Natural killer cell (primary cell): Measurements from ENCODE around the gene INO80. TPM values are rescaled to one million over a fixed set of nuclear protein-coding genes. Genes with fewer than 3 reads are reported as not detected.

Source experiments
- ATAC-seq, 3 donors: fragments of 150-1000 bp in 2 of 3; fragments of 200-7000 bp in 1 of 3; cut with Tn5 transposase; 1 replicate in 1 of 3; 2 replicates in 2 of 3; pipeline ENCODE4 v1.10.0; 2021; ENCODE audit warnings: mild to moderate bottlenecking in 2 of 3, moderate library complexity in 2 of 3
- DNase-seq, 2 donors: peaks; one replicate each; pipeline versions ENCODE4 v3.0.0 to v3.0.0-alpha.2; 2013 to 2021; ENCODE audit warnings: mixed read lengths in 1 of 2
- H3K27ac ChIP-seq: one replicate; pipeline ENCODE4 v1.5.1; 2013; ENCODE audit warnings: mild to moderate bottlenecking, low read length
- H3K27me3 ChIP-seq: one replicate; pipeline ENCODE4 v1.6.1; 2013; ENCODE audit warnings: low read length; ENCODE audit not compliant: control insufficient read depth, insufficient read depth
- H3K36me3 ChIP-seq: one replicate; pipeline ENCODE4 v1.6.1; 2013; ENCODE audit warnings: low read length; ENCODE audit not compliant: control insufficient read depth, insufficient read depth
- H3K4me1 ChIP-seq: one replicate; pipeline ENCODE4 v1.6.1; 2013; ENCODE audit warnings: low read length; ENCODE audit not compliant: control insufficient read depth, insufficient read depth
- H3K4me3 ChIP-seq: one replicate; pipeline ENCODE4 v1.5.1; 2013; ENCODE audit warnings: low read length
- H3K9me3 ChIP-seq: one replicate; pipeline ENCODE4 v1.6.1; 2013; ENCODE audit warnings: low read length; ENCODE audit not compliant: control insufficient read depth, insufficient read depth
- H3K27ac Mint-ChIP-seq, 2 donors: one replicate each; pipeline ENCODE4 v1.8.0; 2022; ENCODE audit warnings: mild to moderate bottlenecking in 2 of 2, mixed read lengths in 2 of 2, moderate library complexity in 1 of 2
- H3K27me3 Mint-ChIP-seq, 2 donors: one replicate each; pipeline ENCODE4 v1.8.0; 2022; ENCODE audit warnings: low read depth in 2 of 2, mixed read lengths in 2 of 2
- H3K36me3 Mint-ChIP-seq: one replicate; pipeline ENCODE4 v1.8.0; 2022; ENCODE audit warnings: mixed read lengths
- H3K4me1 Mint-ChIP-seq, 2 donors: one replicate each; pipeline ENCODE4 v1.8.0; 2022; ENCODE audit warnings: mixed read lengths in 2 of 2
- H3K4me3 Mint-ChIP-seq: one replicate; pipeline ENCODE4 v1.8.0; 2022; ENCODE audit warnings: mild to moderate bottlenecking, moderate library complexity, mixed read lengths
- H3K9me3 Mint-ChIP-seq, 2 donors: one replicate each; pipeline ENCODE4 v1.8.0; 2022; ENCODE audit warnings: mixed read lengths in 2 of 2
- WGBS: methylation state at CpG from one replicate; pipeline ENCODE4 v1.1.7; 2013; ENCODE audit warnings: missing lambda C conversion rate; ENCODE audit not compliant: insufficient coverage; 5-methylcytosine and 5-hydroxymethylcytosine counted together
- intact Hi-C: fragments of 100-400 bp; cut with micrococcal nuclease; formaldehyde crosslinking; loops from one replicate; pipeline ENCODE4 v1.14.2; 2022
- total RNA-seq, 4 donors: library from RNA; stranded (reverse); fragments of 120-200 nt in 1 of 4; gene quantifications; one replicate each; pipeline versions ENCODE4 v1.2.3 to v1.2.4, GENCODE V29; 2013 to 2022
- TF ChIP-seq, protein P1 (sequence below): fragments of 200-600 bp; IDR thresholded peaks from one replicate; pipeline ENCODE4 v1.8.0; 2022; ENCODE audit warnings: antibody characterized with exemption

INO80 gene
- total RNA-seq, 3 donors from 2014 or later (not counting 1 experiment from before 2014, with no cell fraction given), result 36.4 to 45.7 (median 43.9) TPM

DNA sequence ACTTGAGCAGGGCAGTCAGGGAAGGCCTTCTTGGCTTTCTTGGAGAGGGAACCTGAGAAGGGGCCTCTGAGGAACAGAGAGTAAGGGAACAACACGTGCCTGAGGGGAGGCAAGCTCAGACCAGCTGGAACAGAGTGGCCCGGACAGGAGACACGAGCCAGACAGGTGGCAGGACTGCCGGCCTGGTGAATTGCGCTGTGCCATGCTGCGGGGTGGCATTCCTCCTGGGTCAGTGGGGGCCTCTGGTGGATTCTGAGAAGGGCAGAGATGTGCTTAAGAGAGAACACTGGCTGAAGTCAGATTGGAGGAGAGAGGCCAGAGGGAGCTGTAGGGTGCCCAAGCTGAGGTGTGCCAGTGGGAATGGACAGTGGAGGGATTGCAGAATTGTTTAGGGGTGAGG lies 157.9 kb downstream of the INO80 start:
- peaks cover 9% of the 10 kb centered on the region for H3K4me1 ChIP-seq

DNA sequence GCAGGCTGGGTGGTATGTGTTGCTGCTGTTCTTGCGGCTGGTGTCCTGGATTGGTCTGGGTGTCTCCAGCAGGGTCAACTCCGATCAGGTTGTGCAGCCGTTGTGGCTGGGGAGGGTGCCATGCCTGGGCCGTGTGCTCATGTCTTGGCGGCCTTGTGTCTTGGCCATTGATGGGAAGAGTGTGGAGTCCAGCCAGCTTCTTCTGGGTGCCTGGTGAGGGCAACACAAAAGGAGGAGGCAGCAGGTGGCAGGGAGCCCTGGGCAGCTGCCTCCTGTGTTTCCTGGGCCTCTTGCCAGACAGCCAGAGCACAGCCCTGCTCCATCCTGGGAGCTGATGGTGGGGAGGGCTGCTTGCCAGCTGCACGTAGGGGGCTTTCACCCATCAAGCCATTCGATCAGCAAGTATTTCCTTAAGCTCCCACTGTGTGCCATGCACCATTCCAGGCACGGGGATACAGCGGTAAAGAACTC lies 158.5 kb downstream of the INO80 start:
- H3K9me3 ChIP-seq, result no peaks in the 10 kb centered on the region
- no peak overlapping the region for H3K4me3 ChIP-seq
- Mint-ChIP-seq H3K27ac (no peak overlapping the region), H3K4me3 (no peak overlapping the region), H3K9me3 (no peaks in the 10 kb centered on the region), H3K4me1 (peaks cover 0 to 9% of the 10 kb centered on the region in 2 donors), H3K27me3 (peaks cover 0 to 6% of the 10 kb centered on the region in 2 donors), H3K36me3 (no peaks in the 10 kb centered on the region)
- H3K27ac ChIP-seq, result no peak overlapping the region
- ATAC-seq, result no peak
- DNase-seq, result no peak
- no peaks in the 10 kb centered on the region for H3K27me3 ChIP-seq
- H3K36me3 ChIP-seq, result no peaks in the 10 kb centered on the region
- 82% methylated on average over 9 of the region's 9 CpGs for WGBS
- H3K4me1 ChIP-seq, result peaks cover 12% of the 10 kb centered on the region
- TF ChIP-seq, protein P1, sequence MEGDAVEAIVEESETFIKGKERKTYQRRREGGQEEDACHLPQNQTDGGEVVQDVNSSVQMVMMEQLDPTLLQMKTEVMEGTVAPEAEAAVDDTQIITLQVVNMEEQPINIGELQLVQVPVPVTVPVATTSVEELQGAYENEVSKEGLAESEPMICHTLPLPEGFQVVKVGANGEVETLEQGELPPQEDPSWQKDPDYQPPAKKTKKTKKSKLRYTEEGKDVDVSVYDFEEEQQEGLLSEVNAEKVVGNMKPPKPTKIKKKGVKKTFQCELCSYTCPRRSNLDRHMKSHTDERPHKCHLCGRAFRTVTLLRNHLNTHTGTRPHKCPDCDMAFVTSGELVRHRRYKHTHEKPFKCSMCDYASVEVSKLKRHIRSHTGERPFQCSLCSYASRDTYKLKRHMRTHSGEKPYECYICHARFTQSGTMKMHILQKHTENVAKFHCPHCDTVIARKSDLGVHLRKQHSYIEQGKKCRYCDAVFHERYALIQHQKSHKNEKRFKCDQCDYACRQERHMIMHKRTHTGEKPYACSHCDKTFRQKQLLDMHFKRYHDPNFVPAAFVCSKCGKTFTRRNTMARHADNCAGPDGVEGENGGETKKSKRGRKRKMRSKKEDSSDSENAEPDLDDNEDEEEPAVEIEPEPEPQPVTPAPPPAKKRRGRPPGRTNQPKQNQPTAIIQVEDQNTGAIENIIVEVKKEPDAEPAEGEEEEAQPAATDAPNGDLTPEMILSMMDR, result no peak
- intact Hi-C loops, result no loop called here

More for the DNA sequence above, 157.9 kb downstream of the INO80 start:
- no peak overlapping the region for H3K27ac ChIP-seq
- H3K36me3 ChIP-seq, result no peaks in the 10 kb centered on the region
- ATAC-seq (no peak), DNase-seq (no peak)
- Mint-ChIP-seq H3K4me1 (peaks cover 0 to 5% of the 10 kb centered on the region in 2 donors), H3K9me3 (no peaks in the 10 kb centered on the region), H3K36me3 (no peaks in the 10 kb centered on the region), H3K27me3 (peaks cover 0 to 9% of the 10 kb centered on the region in 2 donors), H3K27ac (no peak overlapping the region), H3K4me3 (no peak overlapping the region)
- no peak overlapping the region for H3K4me3 ChIP-seq
- H3K9me3 ChIP-seq, result no peaks in the 10 kb centered on the region
- TF ChIP-seq, protein P1, result no peak
- no peaks in the 10 kb centered on the region for H3K27me3 ChIP-seq
- WGBS, result 88% methylated on average over 6 of the region's 6 CpGs
- intact Hi-C loops, result no loop called here

DNA sequence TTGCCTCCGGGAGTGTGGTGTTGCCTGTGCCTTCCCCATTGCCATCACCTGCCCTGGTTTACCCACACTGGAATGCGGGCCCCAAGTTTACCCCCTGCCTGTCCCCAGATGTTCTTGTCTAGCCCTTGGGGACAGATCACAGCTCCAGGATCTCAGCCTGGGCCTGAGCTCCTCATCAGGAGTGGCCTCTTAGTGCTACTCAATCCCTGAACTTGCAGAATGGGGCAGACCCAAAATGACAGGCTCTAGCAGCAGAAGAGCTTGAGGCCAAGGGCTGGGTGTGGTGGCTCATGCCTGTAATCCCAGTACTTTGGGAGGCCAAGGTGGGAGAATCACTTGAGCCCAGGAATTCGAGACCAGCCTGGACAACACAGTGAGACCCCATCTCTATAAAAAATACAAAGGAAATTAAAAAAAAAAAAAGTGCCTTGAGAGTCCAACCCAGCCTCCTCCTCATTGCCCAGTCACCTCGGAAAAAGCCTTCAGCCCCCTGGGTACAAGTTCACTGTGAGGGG lies 159.0 kb downstream of the INO80 start:
- Histone ChIP-seq H3K4me3 (no peak overlapping the region), H3K27ac (no peak overlapping the region), H3K9me3 (no peaks in the 10 kb centered on the region), H3K36me3 (no peaks in the 10 kb centered on the region), H3K4me1 (peaks cover 17% of the 10 kb centered on the region), H3K27me3 (no peaks in the 10 kb centered on the region)
- TF ChIP-seq, protein P1, result no peak
- Mint-ChIP-seq H3K9me3 (no peaks in the 10 kb centered on the region), H3K27me3 (peaks cover 0 to 6% of the 10 kb centered on the region in 2 donors), H3K36me3 (no peaks in the 10 kb centered on the region), H3K4me1 (peaks cover 0 to 11% of the 10 kb centered on the region in 2 donors), H3K27ac (no peak overlapping the region), H3K4me3 (no peak overlapping the region)
- intact Hi-C loops, result no loop called here
- no peak for ATAC-seq
- DNase-seq, result no peak
- WGBS, result 93% methylated on average over 2 of the region's 4 CpGs

DNA sequence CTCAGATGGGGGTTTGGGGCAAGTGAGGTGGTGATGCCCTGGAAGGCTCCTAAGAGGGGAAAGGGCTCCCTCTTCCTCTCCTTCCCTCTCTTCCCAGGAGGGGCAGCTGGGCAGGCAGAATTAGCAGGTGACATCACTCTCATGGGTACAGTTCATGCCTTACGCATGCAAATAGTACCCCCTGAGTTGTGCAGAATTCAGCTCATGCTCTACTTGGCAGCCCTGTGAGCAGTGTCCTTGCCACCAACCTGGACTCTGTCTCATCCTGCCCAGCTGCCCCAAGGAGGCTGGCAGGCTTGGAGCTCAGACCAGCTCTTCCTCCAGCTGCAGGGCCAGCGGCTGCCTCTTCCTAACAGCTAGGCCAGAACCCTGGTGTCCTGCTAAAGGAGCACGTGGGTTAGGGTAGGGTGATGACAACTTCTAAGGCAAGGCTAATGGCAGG lies 159.5 kb downstream of the INO80 start:
- Mint-ChIP-seq H3K9me3 (no peaks in the 10 kb centered on the region), H3K4me3 (no peak overlapping the region), H3K27ac (no peak overlapping the region)

More for the DNA sequence above, 159.5 kb downstream of the INO80 start:
- no peak overlapping the region for H3K27ac ChIP-seq
- H3K9me3 ChIP-seq, result no peaks in the 10 kb centered on the region
- H3K4me3 ChIP-seq, result no peak overlapping the region
- ATAC-seq (no peak), DNase-seq (no peak)
- no peaks in the 10 kb centered on the region for H3K27me3 ChIP-seq
- no peaks in the 10 kb centered on the region for H3K36me3 Mint-ChIP-seq
- peaks cover 0 to 11% of the 10 kb centered on the region in 2 donors for H3K4me1 Mint-ChIP-seq
- H3K36me3 ChIP-seq, result no peaks in the 10 kb centered on the region
- TF ChIP-seq, protein P1, result no peak
- peaks cover 0 to 6% of the 10 kb centered on the region in 2 donors for H3K27me3 Mint-ChIP-seq
- intact Hi-C loops, result no loop called here
- 90% methylated on average over 3 of the region's 3 CpGs for WGBS
- peaks cover 18% of the 10 kb centered on the region for H3K4me1 ChIP-seq
